PC-9 (cell line): Measurements from ENCODE around the gene ZBTB7A. TPM values are rescaled to one million over a fixed set of nuclear protein-coding genes. Genes with fewer than 3 reads are reported as not detected.

Experiments
- BruUV-seq: library from RNA; stranded (reverse); fragments of 400-500 nt; replicated peaks from 2 replicates; lab custom pipeline; 2021; lab: Mats Ljungman, UMichigan
- CTCF ChIA-PET: fragments of 300-600 bp; sonication (Branson Sonifier 250); formaldehyde crosslinking; loops from one replicate; lab custom pipeline; 2022; ENCODE audit warnings: antibody characterized with exemption; lab: Charles Lee
- POLR2A ChIA-PET: fragments of 300-600 bp; sonication (Branson Sonifier 250); formaldehyde crosslinking; loops from one replicate; lab custom pipeline; 2022; ENCODE audit warnings: antibody characterized with exemption; ENCODE audit not compliant: unreplicated experiment; lab: Charles Lee
- DNase-seq, 2 experiments: peaks; one replicate each; pipeline versions ENCODE4 v3.0.0 to v3.0.0-alpha.2; 2015 to 2022; ENCODE audit warnings: mixed read lengths in 1 of 2
- H2AFZ ChIP-seq: fragments of 200-600 bp; sonication (generic); 2 replicates; pipeline ENCODE4 v1.8.1; 2017; ENCODE audit warnings: antibody characterized with exemption
- H3F3A ChIP-seq: fragments of 200-600 bp; sonication (generic); 2 replicates; pipeline ENCODE4 v1.8.1; 2017; ENCODE audit warnings: antibody characterized with exemption, mild to moderate bottlenecking, low read depth; ENCODE audit not compliant: insufficient read depth
- H3K27ac ChIP-seq: fragments of 200-600 bp; sonication (generic); 2 replicates; pipeline ENCODE4 v1.6.1; 2016; ENCODE audit warnings: mixed run types
- H3K27me3 ChIP-seq: fragments of 200-600 bp; sonication (generic); 2 replicates; pipeline ENCODE4 v1.6.1; 2016; ENCODE audit warnings: low read depth, mixed run types; ENCODE audit not compliant: insufficient read depth
- H3K36me3 ChIP-seq: fragments of 200-600 bp; sonication (generic); 2 replicates; pipeline ENCODE4 v1.6.1; 2016; ENCODE audit warnings: low read depth, mixed run types
- H3K4me1 ChIP-seq: fragments of 200-600 bp; sonication (generic); replicated peaks from 2 replicates; pipeline ENCODE4 v1.6.1; 2016; ENCODE audit warnings: mixed run types; ENCODE audit not compliant: insufficient read depth
- H3K4me2 ChIP-seq: fragments of 200-600 bp; sonication (generic); 2 replicates; pipeline ENCODE4 v1.6.1; 2017; ENCODE audit warnings: mixed run types
- H3K4me3 ChIP-seq: fragments of 200-600 bp; sonication (generic); 2 replicates; pipeline ENCODE4 v1.6.1; 2016; ENCODE audit warnings: mixed run types
- H3K79me2 ChIP-seq: fragments of 200-600 bp; sonication (generic); 2 replicates; pipeline ENCODE4 v1.6.1; 2017; ENCODE audit warnings: low read depth, mixed run types
- H3K9me2 ChIP-seq: fragments of 200-600 bp; sonication (generic); 2 replicates; pipeline ENCODE4 v1.8.1; 2017; ENCODE audit warnings: mild to moderate bottlenecking; ENCODE audit not compliant: insufficient read depth
- H3K9me3 ChIP-seq: fragments of 200-600 bp; sonication (generic); 2 replicates; pipeline ENCODE4 v1.8.1; 2016; ENCODE audit warnings: low read depth; ENCODE audit not compliant: insufficient read depth
- H4K20me1 ChIP-seq: fragments of 200-600 bp; sonication (generic); 2 replicates; pipeline ENCODE4 v1.8.1; 2017; ENCODE audit not compliant: insufficient read depth
- CTCF ChIP-seq: fragments of 200-600 bp; sonication (generic); conservative IDR thresholded peaks from 2 replicates; pipeline ENCODE4 v1.6.1; 2017; ENCODE audit warnings: mixed run types, antibody characterized with exemption, mild to moderate bottlenecking, moderate library complexity
- EZH2 ChIP-seq: fragments of 200-600 bp; sonication (generic); IDR thresholded peaks from 2 replicates; pipeline ENCODE4 v1.8.0; 2017; ENCODE audit warnings: antibody characterized with exemption, low read depth
- intact Hi-C: fragments of 100-400 bp; cut with micrococcal nuclease; formaldehyde crosslinking; loops from one replicate; pipeline ENCODE4 v1.10.0; 2022; ENCODE audit not compliant: unreplicated experiment
- total RNA-seq: library from RNA; stranded (reverse); gene quantifications from 2 replicates; pipeline ENCODE4 v1.2.3, GENCODE V29; 2021

Gene ZBTB7A
- total RNA-seq, 1 experiment from 2014 or later: 41.2 TPM

- DNase-seq: no peak
- Histone ChIP-seq H3K4me1 (no peaks in the 10 kb centered on the region), H3F3A (no peaks in the 10 kb centered on the region), H3K9me2 (no peaks in the 10 kb centered on the region), H3K4me3 (no peak overlapping the region), H3K27ac (no peak overlapping the region), H2AFZ (no peak overlapping the region), H3K79me2 (peaks cover 6% of the 10 kb centered on the region; the same call in 1 of the 2 replicates), H4K20me1 (peaks cover 23% of the 10 kb centered on the region), H3K4me2 (no peak overlapping the region), H3K36me3 (no peaks in the 10 kb centered on the region), H3K9me3 (no peaks in the 10 kb centered on the region), H3K27me3 (no peaks in the 10 kb centered on the region)
- intact Hi-C loops: no loop called here
- no TSS peak for BruUV-seq
- ChIA-PET POLR2A (no interaction called here), CTCF (no interaction called here)
- TF ChIP-seq CTCF (no peak), EZH2 (no peak)
Observed at GRCh38 chr19:4018140-4018613, 48.5 kb downstream of the ZBTB7A start.

- no peaks in the 10 kb centered on the region for H3K9me2 ChIP-seq
- no peak overlapping the region for H3K4me2 ChIP-seq
- TF ChIP-seq CTCF: no peak
- TF ChIP-seq EZH2: no peak
- H2AFZ ChIP-seq: no peak overlapping the region
- POLR2A ChIA-PET: no interaction called here
- CTCF ChIA-PET: no interaction called here
- H4K20me1 ChIP-seq: peaks cover 19% of the 10 kb centered on the region
- H3K79me2 ChIP-seq: peaks cover 6% of the 10 kb centered on the region; the same call in 1 of the 2 replicates
- H3F3A ChIP-seq: no peaks in the 10 kb centered on the region
- no peak overlapping the region for H3K27ac ChIP-seq
- H3K36me3 ChIP-seq: no peaks in the 10 kb centered on the region
- no peaks in the 10 kb centered on the region for H3K9me3 ChIP-seq
- H3K27me3 ChIP-seq: no peaks in the 10 kb centered on the region
- no peaks in the 10 kb centered on the region for H3K4me1 ChIP-seq
- DNase-seq: no peak
- intact Hi-C loops: no loop called here
- no TSS peak for BruUV-seq
- no peak overlapping the region for H3K4me3 ChIP-seq
Observed at GRCh38 chr19:4016903-4017638, 49.6 kb downstream of the ZBTB7A start.

GRCh38 chr19:4016486-4016885 lies 50.2 kb downstream of the ZBTB7A start:
- no peak for DNase-seq
- Histone ChIP-seq H3K36me3 (no peaks in the 10 kb centered on the region), H3K27me3 (no peaks in the 10 kb centered on the region), H3F3A (no peaks in the 10 kb centered on the region), H3K4me1 (no peaks in the 10 kb centered on the region), H3K27ac (no peak overlapping the region), H3K9me3 (no peaks in the 10 kb centered on the region), H2AFZ (no peak overlapping the region), H3K9me2 (no peaks in the 10 kb centered on the region), H3K4me3 (no peak overlapping the region), H3K79me2 (peaks cover 6% of the 10 kb centered on the region; the same call in 1 of the 2 replicates), H4K20me1 (peaks cover 18% of the 10 kb centered on the region), H3K4me2 (no peak overlapping the region)
- TF ChIP-seq CTCF: no peak
- TF ChIP-seq EZH2: no peak
- BruUV-seq: no TSS peak
- ChIA-PET POLR2A (no interaction called here), CTCF (no interaction called here)
- intact Hi-C loops: no loop called here
